T-cell (primary cell): ENCODE data around the gene LUC7L. TPM values are rescaled to one million over a fixed set of nuclear protein-coding genes. Genes with fewer than 3 reads are reported as not detected.
"Not testable (repeated sequence)": the region's sequence is repeated elsewhere in the genome, so short reads cannot be mapped to it uniquely, and the experiment has no call there.

ENCODE experiments used
- ATAC-seq, 4 experiments: fragments of 200-7000 bp in 3 of 4; fragments of 150-1000 bp in 1 of 4; cut with Tn5 transposase; replicated peaks in 1 of 4; 1 replicate in 3 of 4; 2 replicates in 1 of 4; pipeline ENCODE4 v1.10.0; 2021; ENCODE audit warnings: moderate library complexity in 3 of 4, mild to moderate bottlenecking in 2 of 4, moderate number of reproducible peaks in 1 of 4
- CTCF ChIA-PET, 2 donors: fragments of 300-600 bp; sonication (Branson Sonifier 250); formaldehyde crosslinking; loops; one replicate each; lab custom pipeline; 2022; ENCODE audit warnings: antibody characterized with exemption in 2 of 2; lab: Charles Lee
- POLR2A ChIA-PET, 2 donors: fragments of 300-600 bp; sonication (Branson Sonifier 250); formaldehyde crosslinking; loops; one replicate each; lab custom pipeline; 2022; ENCODE audit warnings: antibody characterized with exemption in 2 of 2; lab: Charles Lee
- DNase-seq, 35 experiments: peaks; one replicate each; pipeline versions ENCODE4 v3.0.0 to v3.0.0-alpha.2; 2013 to 2023
- H3K27ac ChIP-seq: one replicate; pipeline ENCODE4 v1.5.1; 2013; ENCODE audit warnings: low read length
- H3K27me3 ChIP-seq, 2 experiments: replicated peaks in 1 of 2; 1 replicate in 1 of 2; 2 replicates in 1 of 2; pipeline versions ENCODE4 v1.6.1 to v1.7.0; 2013; ENCODE audit warnings: low read length in 1 of 2, mixed read lengths in 1 of 2; ENCODE audit not compliant: control insufficient read depth in 2 of 2, insufficient read depth in 2 of 2; ENCODE audit errors: extremely low read depth in 1 of 2
- H3K36me3 ChIP-seq, 2 donors: 1 replicate in 1 of 2; 2 replicates in 1 of 2; pipeline versions ENCODE4 v1.6.1 to v1.7.0; 2013; ENCODE audit warnings: low read length in 1 of 2; ENCODE audit not compliant: control insufficient read depth in 2 of 2, insufficient read depth in 1 of 2; ENCODE audit errors: extremely low read depth in 1 of 2
- H3K4me1 ChIP-seq, 2 experiments: 1 replicate in 1 of 2; 2 replicates in 1 of 2; pipeline versions ENCODE4 v1.6.1 to v1.7.0; 2013; ENCODE audit warnings: low read length in 2 of 2, mixed read lengths in 1 of 2; ENCODE audit not compliant: insufficient read depth in 2 of 2, control insufficient read depth in 1 of 2; ENCODE audit errors: extremely low read depth in 1 of 2
- H3K4me3 ChIP-seq, 2 donors: 1 replicate in 1 of 2; 2 replicates in 1 of 2; pipeline versions ENCODE4 v1.5.1 to v1.7.0; 2013; ENCODE audit warnings: mild to moderate bottlenecking in 2 of 2, low read length in 1 of 2, moderate library complexity in 1 of 2; ENCODE audit not compliant: control insufficient read depth in 1 of 2; ENCODE audit errors: extremely low read depth in 1 of 2
- H3K9me3 ChIP-seq: 2 replicates; pipeline ENCODE4 v1.7.0; 2013
- H3K27ac Mint-ChIP-seq, 2 donors: one replicate each; pipeline ENCODE4 v1.8.0; 2020 to 2021; ENCODE audit warnings: mild to moderate bottlenecking in 2 of 2, mixed read lengths in 2 of 2
- H3K27me3 Mint-ChIP-seq, 2 donors: one replicate each; pipeline ENCODE4 v1.8.0; 2021 to 2022; ENCODE audit warnings: mixed read lengths in 2 of 2
- H3K36me3 Mint-ChIP-seq: one replicate; pipeline ENCODE4 v1.8.0; 2021; ENCODE audit warnings: mixed read lengths
- H3K4me1 Mint-ChIP-seq, 3 donors: one replicate each; pipeline ENCODE4 v1.8.0; 2020 to 2022; ENCODE audit warnings: mixed read lengths in 3 of 3, mild to moderate bottlenecking in 1 of 3
- H3K4me3 Mint-ChIP-seq, 3 donors: one replicate each; pipeline ENCODE4 v1.8.0; 2020 to 2022; ENCODE audit warnings: mild to moderate bottlenecking in 3 of 3, mixed read lengths in 3 of 3, moderate library complexity in 3 of 3
- H3K9me3 Mint-ChIP-seq, 3 donors: one replicate each; pipeline ENCODE4 v1.8.0; 2020 to 2022; ENCODE audit warnings: mixed read lengths in 3 of 3
- WGBS: methylation state at CpG from one replicate; pipeline ENCODE4 v1.1.5; 2013; ENCODE audit warnings: missing lambda C conversion rate; ENCODE audit not compliant: insufficient coverage; 5-methylcytosine and 5-hydroxymethylcytosine counted together
- total RNA-seq, 35 experiments: library from RNA in 6 of 35; stranded (reverse) in 6 of 35; fragments of 120-200 nt in 1 of 35; gene quantifications; one replicate each; pipeline versions ENCODE4 v1.2.1 to v1.2.4 and lab custom pipeline; 2013 to 2026

The LUC7L gene
- total RNA-seq, 5 donors from 2014 or later (not counting 1 experiment from before 2014, with no cell fraction given): 134 to 170 (median 158) TPM

DNA sequence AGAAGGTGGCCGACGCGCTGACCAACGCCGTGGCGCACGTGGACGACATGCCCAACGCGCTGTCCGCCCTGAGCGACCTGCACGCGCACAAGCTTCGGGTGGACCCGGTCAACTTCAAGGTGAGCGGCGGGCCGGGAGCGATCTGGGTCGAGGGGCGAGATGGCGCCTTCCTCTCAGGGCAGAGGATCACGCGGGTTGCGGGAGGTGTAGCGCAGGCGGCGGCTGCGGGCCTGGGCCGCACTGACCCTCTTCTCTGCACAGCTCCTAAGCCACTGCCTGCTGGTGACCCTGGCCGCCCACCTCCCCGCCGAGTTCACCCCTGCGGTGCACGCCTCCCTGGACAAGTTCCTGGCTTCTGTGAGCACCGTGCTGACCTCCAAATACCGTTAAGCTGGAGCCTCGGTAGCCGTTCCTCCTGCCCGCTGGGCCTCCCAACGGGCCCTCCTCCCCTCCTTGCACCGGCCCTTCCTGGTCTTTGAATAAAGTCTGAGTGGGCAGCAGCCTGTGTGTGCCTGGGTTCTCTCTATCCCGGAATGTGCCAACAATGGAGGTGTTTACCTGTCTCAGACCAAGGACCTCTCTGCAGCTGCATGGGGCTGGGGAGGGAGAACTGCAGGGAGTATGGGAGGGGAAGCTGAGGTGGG lies 55.9 kb downstream of the LUC7L start:
- H3K27ac Mint-ChIP-seq, H3K36me3 Mint-ChIP-seq, H3K36me3 ChIP-seq, H3K9me3 Mint-ChIP-seq, H3K9me3 ChIP-seq, CTCF ChIA-PET, H3K4me3 ChIP-seq, POLR2A ChIA-PET, ATAC-seq, H3K27ac ChIP-seq, DNase-seq: not testable (repeated sequence)
- H3K4me1 ChIP-seq: peaks cover 0 to 12% of the 10 kb centered on the region in 2 experiments
- Mint-ChIP-seq H3K4me1 (peaks cover 11 to 32% (median 12%) of the 10 kb centered on the region in 3 donors), H3K4me3 (peak overlapping the region in 2 of 3 donors; percentile 17 to 53), H3K27me3 (peaks cover 45 to 63% of the 10 kb centered on the region in 2 donors)
- 10% methylated on average over 22 of the region's 44 CpGs for WGBS
- peaks cover 8 to 64% of the 10 kb centered on the region in 2 experiments for H3K27me3 ChIP-seq

DNA sequence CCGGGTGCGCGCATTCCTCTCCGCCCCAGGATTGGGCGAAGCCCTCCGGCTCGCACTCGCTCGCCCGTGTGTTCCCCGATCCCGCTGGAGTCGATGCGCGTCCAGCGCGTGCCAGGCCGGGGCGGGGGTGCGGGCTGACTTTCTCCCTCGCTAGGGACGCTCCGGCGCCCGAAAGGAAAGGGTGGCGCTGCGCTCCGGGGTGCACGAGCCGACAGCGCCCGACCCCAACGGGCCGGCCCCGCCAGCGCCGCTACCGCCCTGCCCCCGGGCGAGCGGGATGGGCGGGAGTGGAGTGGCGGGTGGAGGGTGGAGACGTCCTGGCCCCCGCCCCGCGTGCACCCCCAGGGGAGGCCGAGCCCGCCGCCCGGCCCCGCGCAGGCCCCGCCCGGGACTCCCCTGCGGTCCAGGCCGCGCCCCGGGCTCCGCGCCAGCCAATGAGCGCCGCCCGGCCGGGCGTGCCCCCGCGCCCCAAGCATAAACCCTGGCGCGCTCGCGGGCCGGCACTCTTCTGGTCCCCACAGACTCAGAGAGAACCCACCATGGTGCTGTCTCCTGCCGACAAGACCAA lies 56.8 kb downstream of the LUC7L start, which contains the start of gene HBA2:
Gene HBA2, plus strand, starts transcription at position 503 of the 568 bp plus-strand sequence. Its CDS starts 37 bp downstream, at position 540.
- ATAC-seq: peak; percentile 17 to 56 (median 44)
- H3K27ac ChIP-seq, H3K27ac Mint-ChIP-seq, H3K4me3 ChIP-seq, H3K9me3 Mint-ChIP-seq, H3K9me3 ChIP-seq, DNase-seq, CTCF ChIA-PET, H3K36me3 Mint-ChIP-seq, H3K36me3 ChIP-seq: not testable (repeated sequence)
- POLR2A ChIA-PET: interaction anchor here in 1 of 2 donors (0.6 kb wide), 1 partner anchor 38 kb away, joined by 13 read pairs; no protein-coding TSS in a partner anchor
- H3K27me3 ChIP-seq: peaks cover 8 to 64% of the 10 kb centered on the region in 2 experiments
- Mint-ChIP-seq H3K4me3 (peak within 1 kb of the TSS in 2 of 3 donors; percentile 17 to 53), H3K27me3 (peaks cover 45 to 62% of the 10 kb centered on the region in 2 donors), H3K4me1 (peaks cover 11 to 28% (median 12%) of the 10 kb centered on the region in 3 donors)
- no CpG with 5 or more reads among the region's 74 CpGs for WGBS
- H3K4me1 ChIP-seq: peaks cover 0 to 12% of the 10 kb centered on the region in 2 experiments

GRCh38 chr16:170788-171187 lies 58.5 kb downstream of the LUC7L start:
- Histone ChIP-seq H3K36me3 (no peaks in the 10 kb centered on the region), H3K9me3 (no peaks in the 10 kb centered on the region), H3K4me1 (peaks cover 2 to 20% of the 10 kb centered on the region in 2 experiments), H3K27me3 (peaks cover 12 to 74% of the 10 kb centered on the region in 2 experiments), H3K4me3 (no peak overlapping the region), H3K27ac (no peak overlapping the region)
- peaks cover 50 to 68% of the 10 kb centered on the region in 2 donors for H3K27me3 Mint-ChIP-seq
- ChIA-PET CTCF (no interaction called here), POLR2A (no interaction called here)
- H3K4me1 Mint-ChIP-seq: peaks cover 12 to 31% (median 14%) of the 10 kb centered on the region in 3 donors
- peak overlapping the region in 1 of 2 donors; percentile 52 for H3K27ac Mint-ChIP-seq
- no peak overlapping the region for H3K4me3 Mint-ChIP-seq
- no peaks in the 10 kb centered on the region for H3K36me3 Mint-ChIP-seq
- ATAC-seq: no peak
- no peaks in the 10 kb centered on the region for H3K9me3 Mint-ChIP-seq
- WGBS: no CpG with 5 or more reads among the region's 1 CpG
- DNase-seq: no peak

DNA sequence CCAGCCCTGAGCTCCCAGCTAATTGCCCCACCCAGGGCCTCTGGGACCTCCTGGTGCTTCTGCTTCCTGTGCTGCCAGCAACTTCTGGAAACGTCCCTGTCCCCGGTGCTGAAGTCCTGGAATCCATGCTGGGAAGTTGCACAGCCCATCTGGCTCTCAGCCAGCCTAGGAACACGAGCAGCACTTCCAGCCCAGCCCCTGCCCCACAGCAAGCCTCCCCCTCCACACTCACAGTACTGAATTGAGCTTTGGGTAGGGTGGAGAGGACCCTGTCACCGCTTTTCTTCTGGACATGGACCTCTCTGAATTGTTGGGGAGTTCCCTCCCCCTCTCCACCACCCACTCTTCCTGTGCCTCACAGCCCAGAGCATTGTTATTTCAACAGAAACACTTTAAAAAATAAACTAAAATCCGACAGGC lies 59.2 kb downstream of the LUC7L start:
- Mint-ChIP-seq H3K27me3 (peaks cover 45 to 68% of the 10 kb centered on the region in 2 donors), H3K27ac (peak overlapping the region in 1 of 2 donors; percentile 65), H3K4me1 (peaks cover 8 to 31% (median 15%) of the 10 kb centered on the region in 3 donors)
- Histone ChIP-seq H3K4me1 (peaks cover 4 to 24% of the 10 kb centered on the region in 2 experiments), H3K27me3 (peaks cover 9 to 75% of the 10 kb centered on the region in 2 experiments)
- H3K4me3 Mint-ChIP-seq, H3K9me3 ChIP-seq, H3K9me3 Mint-ChIP-seq, H3K36me3 Mint-ChIP-seq, H3K27ac ChIP-seq, DNase-seq, ATAC-seq, H3K36me3 ChIP-seq, POLR2A ChIA-PET, H3K4me3 ChIP-seq, CTCF ChIA-PET: not testable (repeated sequence)
- WGBS: 0% methylated on average over 2 of the region's 5 CpGs

GRCh38 chr16:169014-169413 lies 60.2 kb downstream of the LUC7L start:
- WGBS: no CpG with 5 or more reads among the region's 3 CpGs
- Mint-ChIP-seq H3K36me3 (no peaks in the 10 kb centered on the region), H3K9me3 (no peaks in the 10 kb centered on the region), H3K4me3 (no peak overlapping the region), H3K27ac (peak overlapping the region in 1 of 2 donors; percentile 31), H3K4me1 (peaks cover 0 to 25% (median 11%) of the 10 kb centered on the region in 3 donors), H3K27me3 (peaks cover 36 to 60% of the 10 kb centered on the region in 2 donors)
- CTCF ChIA-PET: no interaction called here
- no peaks in the 10 kb centered on the region for H3K36me3 ChIP-seq
- H3K27ac ChIP-seq: no peak overlapping the region
- ATAC-seq (no peak), DNase-seq (no peak)
- H3K4me1 ChIP-seq: peaks cover 4 to 25% of the 10 kb centered on the region in 2 experiments
- POLR2A ChIA-PET: no interaction called here
- no peak overlapping the region for H3K4me3 ChIP-seq
- H3K27me3 ChIP-seq: peaks cover 9 to 68% of the 10 kb centered on the region in 2 experiments
- H3K9me3 ChIP-seq: no peaks in the 10 kb centered on the region

- no peak for DNase-seq
- 68% methylated on average over 6 of the region's 6 CpGs for WGBS
- Histone ChIP-seq H3K4me3 (no peak overlapping the region), H3K9me3 (no peaks in the 10 kb centered on the region), H3K36me3 (no peaks in the 10 kb centered on the region), H3K4me1 (peaks cover 4 to 23% of the 10 kb centered on the region in 2 experiments), H3K27me3 (peaks cover 9 to 70% of the 10 kb centered on the region in 2 experiments), H3K27ac (no peak overlapping the region)
- peaks cover 34 to 57% of the 10 kb centered on the region in 2 donors for H3K27me3 Mint-ChIP-seq
- no peak for ATAC-seq
- H3K9me3 Mint-ChIP-seq: no peaks in the 10 kb centered on the region
- ChIA-PET POLR2A (no interaction called here), CTCF (interaction anchor here (0.6 to 0.7 kb wide), 3 partner anchors 11 to 176 kb away, joined by 3 to 7 read pairs (median 5); no protein-coding TSS in a partner anchor)
- no peak overlapping the region for H3K4me3 Mint-ChIP-seq
- H3K36me3 Mint-ChIP-seq: no peaks in the 10 kb centered on the region
- H3K4me1 Mint-ChIP-seq: peaks cover 0 to 22% (median 10%) of the 10 kb centered on the region in 3 donors
- H3K27ac Mint-ChIP-seq: peak overlapping the region in 1 of 2 donors; percentile 31
Observed at GRCh38 chr16:168424-168823, 60.8 kb downstream of the LUC7L start.
